ENCODE results near the gene MEPCE. TPM values are rescaled to one million over a fixed set of nuclear protein-coding genes. Genes with fewer than 3 reads are reported as not detected.

The MEPCE gene
- total RNA-seq, 1 experiment from 2014 or later, result 43.3 TPM

DNA sequence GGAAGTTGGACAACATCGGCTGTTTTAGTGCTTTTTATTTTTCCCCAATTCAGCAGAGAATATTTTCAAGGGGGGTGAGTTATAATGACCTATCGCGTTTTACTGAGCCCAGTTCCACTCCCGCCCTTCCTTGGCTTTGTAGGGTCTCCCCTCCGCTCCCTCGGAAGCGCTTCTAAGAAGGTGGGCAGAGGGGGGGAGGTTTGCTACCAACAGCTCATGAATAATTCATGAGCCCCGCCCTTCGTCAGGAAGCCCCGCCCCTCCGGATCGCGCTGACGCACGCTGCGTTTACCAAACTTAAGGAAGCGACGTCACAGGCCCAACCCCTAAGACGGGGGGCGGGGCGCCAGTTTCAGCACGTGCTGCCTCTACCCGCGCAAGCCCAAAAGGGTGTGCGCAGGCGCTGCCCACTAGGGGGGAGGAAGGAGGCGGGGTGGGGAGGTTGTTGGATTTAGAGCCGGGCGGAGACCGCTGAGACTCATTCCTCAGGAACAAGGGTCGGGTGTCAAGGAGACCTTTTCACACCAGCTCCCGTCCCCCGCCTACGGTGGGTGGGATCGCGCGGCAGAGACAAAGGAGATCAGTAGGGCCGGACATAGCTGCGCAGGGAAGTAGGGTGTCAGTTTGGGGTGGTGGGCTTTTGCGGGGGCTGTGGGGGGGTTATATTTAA is 529 bp upstream of the MEPCE start:
- no peaks in the 10 kb centered on the region; the same call in 1 of the 2 replicates for H3K36me3 ChIP-seq (ENCODE audit: control insufficient read depth, insufficient read depth, low read length)
- ChIA-PET CTCF (interaction anchor here (0.6 to 1.9 kb wide), 11 partner anchors 9 to 327 kb away, joined by 3 to 13 read pairs (median 4); partner anchors contain the start of genes AP4M1, LAMTOR4 and POP7), POLR2A (interaction anchor here (0.5 to 2.3 kb wide), 20 partner anchors 7 to 509 kb away, joined by 3 to 24 read pairs (median 4); partner anchors contain the start of genes AGFG2, FBXO24, LAMTOR4 and LRCH4)
- no peaks in the 10 kb centered on the region for H3K27me3 ChIP-seq (replicated peaks; ENCODE audit: control insufficient read depth, insufficient read depth, low read length)
- peaks cover 13% of the 10 kb centered on the region for H3K4me1 Mint-ChIP-seq (ENCODE audit: low read depth, unreplicated experiment)
- TF ChIP-seq, protein P1, sequence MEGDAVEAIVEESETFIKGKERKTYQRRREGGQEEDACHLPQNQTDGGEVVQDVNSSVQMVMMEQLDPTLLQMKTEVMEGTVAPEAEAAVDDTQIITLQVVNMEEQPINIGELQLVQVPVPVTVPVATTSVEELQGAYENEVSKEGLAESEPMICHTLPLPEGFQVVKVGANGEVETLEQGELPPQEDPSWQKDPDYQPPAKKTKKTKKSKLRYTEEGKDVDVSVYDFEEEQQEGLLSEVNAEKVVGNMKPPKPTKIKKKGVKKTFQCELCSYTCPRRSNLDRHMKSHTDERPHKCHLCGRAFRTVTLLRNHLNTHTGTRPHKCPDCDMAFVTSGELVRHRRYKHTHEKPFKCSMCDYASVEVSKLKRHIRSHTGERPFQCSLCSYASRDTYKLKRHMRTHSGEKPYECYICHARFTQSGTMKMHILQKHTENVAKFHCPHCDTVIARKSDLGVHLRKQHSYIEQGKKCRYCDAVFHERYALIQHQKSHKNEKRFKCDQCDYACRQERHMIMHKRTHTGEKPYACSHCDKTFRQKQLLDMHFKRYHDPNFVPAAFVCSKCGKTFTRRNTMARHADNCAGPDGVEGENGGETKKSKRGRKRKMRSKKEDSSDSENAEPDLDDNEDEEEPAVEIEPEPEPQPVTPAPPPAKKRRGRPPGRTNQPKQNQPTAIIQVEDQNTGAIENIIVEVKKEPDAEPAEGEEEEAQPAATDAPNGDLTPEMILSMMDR (IDR thresholded peaks at IDR 0.05; ENCODE audit: insufficient read depth in 1 of 2, low read depth in 1 of 2, low read length in 1 of 2, severe bottlenecking in 1 of 2, unreplicated experiment in 1 of 2), result peak in 1 of 2 experiments; percentile 35
- intact Hi-C loops (cut with micrococcal nuclease; ENCODE audit: unreplicated experiment), result loop anchor here (2.0 kb wide), 1 partner anchor 110 kb away; the partner anchor contains the start of gene AGFG2
- no peaks in the 10 kb centered on the region for H3K9me3 Mint-ChIP-seq (ENCODE audit: unreplicated experiment)
- H3K27me3 Mint-ChIP-seq (ENCODE audit: insufficient read depth, unreplicated experiment), result peaks cover 4% of the 10 kb centered on the region
- H3K36me3 Mint-ChIP-seq (ENCODE audit: insufficient read depth, unreplicated experiment), result peaks cover 53% of the 10 kb centered on the region
- H3K4me1 ChIP-seq, result 0 out of 2 replicates have a peak, but pooled peaks cover 10% of the 10 kb centered on the region
- peak overlapping the region; percentile 89 for H3K4me3 Mint-ChIP-seq (ENCODE audit: unreplicated experiment)
- DNase-seq, result peak; percentile 100
- H3K4me3 ChIP-seq (ENCODE audit: low read depth, low read length), result peak overlapping the region; percentile 88
- H3K9me3 ChIP-seq, result no peaks in the 10 kb centered on the region
- H3K27ac Mint-ChIP-seq (ENCODE audit: unreplicated experiment), result peak overlapping the region; percentile 99
- no TSS peak for BruUV-seq (replicated peaks)

GRCh38 chr7:100430493-100431285 is 1.1 kb downstream of the MEPCE start:
- POLR2A ChIA-PET, result interaction anchor here (0.6 to 2.3 kb wide), 3 partner anchors 155 to 460 kb away, joined by 3 to 24 read pairs (median 3); partner anchors contain the start of genes FBXO24 and LRCH4
- no peak overlapping the region for H3K27ac Mint-ChIP-seq (ENCODE audit: unreplicated experiment)
- peaks cover 69% of the 10 kb centered on the region for H3K36me3 Mint-ChIP-seq (ENCODE audit: insufficient read depth, unreplicated experiment)
- H3K4me3 Mint-ChIP-seq (ENCODE audit: unreplicated experiment), result peak overlapping the region; percentile 89
- peaks cover 23% of the 10 kb centered on the region for H3K4me1 Mint-ChIP-seq (ENCODE audit: low read depth, unreplicated experiment)
- no TSS peak for BruUV-seq (replicated peaks)
- no peaks in the 10 kb centered on the region; the same call in 1 of the 2 replicates for H3K36me3 ChIP-seq (ENCODE audit: control insufficient read depth, insufficient read depth, low read length)
- H3K4me3 ChIP-seq (ENCODE audit: low read depth, low read length), result peak overlapping the region; percentile 88
- CTCF ChIA-PET, result interaction anchor here (1.1 to 1.8 kb wide), 2 partner anchors 20 to 421 kb away, joined by 3 to 6 read pairs; partner anchors contain the start of gene SLC12A9
- no peaks in the 10 kb centered on the region for H3K9me3 Mint-ChIP-seq (ENCODE audit: unreplicated experiment)
- no peak for DNase-seq
- no peaks in the 10 kb centered on the region for H3K27me3 ChIP-seq (replicated peaks; ENCODE audit: control insufficient read depth, insufficient read depth, low read length)
- TF ChIP-seq, protein P1 (IDR thresholded peaks at IDR 0.05; ENCODE audit: insufficient read depth in 1 of 2, low read depth in 1 of 2, low read length in 1 of 2, severe bottlenecking in 1 of 2, unreplicated experiment in 1 of 2), result no peak
- H3K4me1 ChIP-seq, result 0 out of 2 replicates have a peak, but pooled peaks cover 10% of the 10 kb centered on the region
- H3K9me3 ChIP-seq, result no peaks in the 10 kb centered on the region
- intact Hi-C loops (cut with micrococcal nuclease; ENCODE audit: unreplicated experiment), result no loop called here
- H3K27me3 Mint-ChIP-seq (ENCODE audit: insufficient read depth, unreplicated experiment), result peaks cover 4% of the 10 kb centered on the region

GRCh38 chr7:100431286-100431735 is 1.7 kb downstream of the MEPCE start:
- Histone ChIP-seq H3K9me3 (no peaks in the 10 kb centered on the region), H3K4me1 (0 out of 2 replicates have a peak, but pooled peaks cover 10% of the 10 kb centered on the region), H3K27me3 (replicated peaks; ENCODE audit: control insufficient read depth, insufficient read depth, low read length) (no peaks in the 10 kb centered on the region), H3K4me3 (ENCODE audit: low read depth, low read length) (no peak overlapping the region), H3K36me3 (ENCODE audit: control insufficient read depth, insufficient read depth, low read length) (no peaks in the 10 kb centered on the region; the same call in 1 of the 2 replicates)
- TF ChIP-seq, protein P1 (IDR thresholded peaks at IDR 0.05; ENCODE audit: insufficient read depth in 1 of 2, low read depth in 1 of 2, low read length in 1 of 2, severe bottlenecking in 1 of 2, unreplicated experiment in 1 of 2), result no peak
- Mint-ChIP-seq H3K4me3 (ENCODE audit: unreplicated experiment) (peak overlapping the region; percentile 89), H3K27me3 (ENCODE audit: insufficient read depth, unreplicated experiment) (peaks cover 4% of the 10 kb centered on the region), H3K36me3 (ENCODE audit: insufficient read depth, unreplicated experiment) (peaks cover 75% of the 10 kb centered on the region), H3K4me1 (ENCODE audit: low read depth, unreplicated experiment) (peaks cover 23% of the 10 kb centered on the region), H3K27ac (ENCODE audit: unreplicated experiment) (peak overlapping the region; percentile 71), H3K9me3 (ENCODE audit: unreplicated experiment) (no peaks in the 10 kb centered on the region)
- DNase-seq, result no peak
- CTCF ChIA-PET, result no interaction called here
- POLR2A ChIA-PET, result no interaction called here
- intact Hi-C loops (cut with micrococcal nuclease; ENCODE audit: unreplicated experiment), result no loop called here
- no TSS peak for BruUV-seq (replicated peaks)

Measured in Caco-2 (cell line).